GM21723 (cell line): ENCODE measurements around the gene GLIPR2.

Experiments used
- ATAC-seq: cut with Tn5 transposase; IDR thresholded peaks from one replicate; pipeline ENCODE4 v1.9.1; 2021; ENCODE audit warnings: mild to moderate bottlenecking, moderate library complexity; ENCODE audit not compliant: unreplicated experiment

The GLIPR2 gene

GRCh38 chr9:36191290-36191645 is 54.7 kb downstream of the GLIPR2 start:
- peak; percentile 16 for ATAC-seq

- no peak for ATAC-seq
Observed at GRCh38 chr9:36191686-36192085, 55.2 kb downstream of the GLIPR2 start.

- ATAC-seq, result no peak
Observed at GRCh38 chr9:36192196-36192595, 55.7 kb downstream of the GLIPR2 start.

GRCh38 chr9:36193023-36193422 is 56.5 kb downstream of the GLIPR2 start:
- ATAC-seq, result no peak

- no peak for ATAC-seq
Observed at GRCh38 chr9:36194326-36195000, 57.9 kb downstream of the GLIPR2 start.

GRCh38 chr9:36204906-36205547 is 68.5 kb downstream of the GLIPR2 start:
- no peak for ATAC-seq

GRCh38 chr9:36207016-36207415 is 70.5 kb downstream of the GLIPR2 start:
- ATAC-seq, result no peak

GRCh38 chr9:36207546-36208012 is 71.0 kb downstream of the GLIPR2 start:
- ATAC-seq, result no peak

GRCh38 chr9:36208521-36209253 is 72.2 kb downstream of the GLIPR2 start:
- ATAC-seq, result no peak

- no peak for ATAC-seq
Observed at GRCh38 chr9:36210722-36211121, 74.2 kb downstream of the GLIPR2 start.

- ATAC-seq, result no peak
Observed at GRCh38 chr9:36211510-36211909, 75.0 kb downstream of the GLIPR2 start.

- no peak for ATAC-seq
Observed at GRCh38 chr9:36213387-36213786, 76.9 kb downstream of the GLIPR2 start.
